Stomach (tissue), 9 donors: ENCODE results near the gene TNFRSF11A. TPM values are rescaled to one million over a fixed set of nuclear protein-coding genes. Genes with fewer than 3 reads are reported as not detected.

ENCODE experiments used
- DNase-seq, 2 donors: peaks; one replicate each; pipeline versions ENCODE4 v3.0.0 to v3.0.0-alpha.2; 2013 to 2019
- H3K27ac ChIP-seq, 5 donors: fragments of 200-600 bp in 4 of 5; sonication (generic) in 4 of 5; one replicate each; pipeline ENCODE4 v1.5.1; 2013 to 2019; ENCODE audit warnings: mild to moderate bottlenecking in 1 of 5, moderate library complexity in 1 of 5
- H3K27me3 ChIP-seq, 3 donors: fragments of 200-600 bp; sonication (generic); one replicate each; pipeline ENCODE4 v1.5.1; 2017 to 2019; ENCODE audit warnings: mixed run types in 1 of 3
- H3K36me3 ChIP-seq, 4 donors: fragments of 200-600 bp; sonication (generic); 1 replicate in 3 of 4; 2 replicates in 1 of 4; pipeline ENCODE4 v1.5.1; 2016 to 2019
- H3K4me1 ChIP-seq, 4 donors: fragments of 200-600 bp; sonication (generic); one replicate each; pipeline ENCODE4 v1.5.1; 2016 to 2019
- H3K4me3 ChIP-seq, 4 donors: fragments of 200-600 bp; sonication (generic) in 3 of 4; one replicate each; pipeline ENCODE4 v1.5.1; 2016 to 2019; ENCODE audit warnings: mild to moderate bottlenecking in 1 of 4
- H3K9me3 ChIP-seq, 4 donors: fragments of 200-600 bp; sonication (generic); one replicate each; pipeline ENCODE4 v1.5.1; 2016 to 2019
- CTCF ChIP-seq, 7 experiments: fragments of 450-650 bp in 4 of 7; fragments of 200-600 bp in 3 of 7; sonication (generic) in 3 of 7; IDR thresholded peaks; one replicate each; pipeline ENCODE4 v1.5.1; 2016 to 2019; ENCODE audit warnings: antibody characterized with exemption in 7 of 7, control low read depth in 2 of 7, mild to moderate bottlenecking in 1 of 7
- EP300 ChIP-seq: sonication (generic); formaldehyde crosslinking; IDR thresholded peaks from one replicate; pipeline ENCODE4 v1.6.1; 2017; ENCODE audit warnings: antibody characterized with exemption
- POLR2A ChIP-seq, 4 donors: fragments of 450-650 bp; IDR thresholded peaks; one replicate each; pipeline ENCODE4 v1.6.1; 2016; ENCODE audit warnings: antibody characterized with exemption in 4 of 4, control low read depth in 2 of 4, mild to moderate bottlenecking in 1 of 4, moderate library complexity in 1 of 4
- POLR2AphosphoS5 ChIP-seq, 3 donors: sonication (generic); formaldehyde crosslinking; IDR thresholded peaks; one replicate each; pipeline ENCODE4 v1.6.1; 2016; ENCODE audit warnings: antibody characterized with exemption in 3 of 3
- WGBS, 5 donors: extraction: QIAGEN DNeasy Blood & Tissue Kit in 3 of 5; methylation state at CpG; one replicate each; pipeline versions ENCODE4 v1.1.5 to v1.1.7; 2013 to 2018; 5-methylcytosine and 5-hydroxymethylcytosine counted together
- intact Hi-C: fragments of 100-400 bp; cut with DNase I; formaldehyde crosslinking; loops from one replicate; pipeline ENCODE4 v1.15.1; 2023; ENCODE audit warnings: low total_unique reads
- polyA plus RNA-seq, 3 donors: library from polyadenylated mRNA; stranded (reverse); fragments of 200-250 nt; gene quantifications; one replicate each; pipeline ENCODE4 v1.2.3, GENCODE V29; 2013
- total RNA-seq, 5 donors: library from RNA; depleted of rRNA; stranded (reverse); fragments of >200 nt; gene quantifications; one replicate each; pipeline versions ENCODE4 v1.1.0 to v1.2.3, GENCODE V29; 2014 to 2016
- donor health status: healthy with polysubstance abuse.
- donor health status: Bipolar disorder and iron deficiency.
- donor health status: healthy.

Gene TNFRSF11A
- total and polyA plus RNA-seq, 8 donors = 0.45 to 50.3 (median 4.7) TPM

- H3K4me3 ChIP-seq = no peak overlapping the region
- H3K36me3 ChIP-seq = no peaks in the 10 kb centered on the region
- no peaks in the 10 kb centered on the region for H3K9me3 ChIP-seq
- no peaks in the 10 kb centered on the region for H3K4me1 ChIP-seq
- WGBS, 5 donors = 83 to 92% (median 90%) methylated on average over 6 of the region's 6 CpGs
- no peak for TF ChIP-seq EP300
- no peak for TF ChIP-seq CTCF (IDR thresholded peaks at IDR 0.05)
- DNase-seq = no peak
- H3K27ac ChIP-seq = no peak overlapping the region
- intact Hi-C loops = loop anchor here (5.0 kb wide), 1 partner anchor 50 kb away; no protein-coding TSS in a partner anchor
- H3K27me3 ChIP-seq = no peaks in the 10 kb centered on the region
Measured at GRCh38 chr18:62402342-62402948, 77.3 kb downstream of the TNFRSF11A start.

DNA sequence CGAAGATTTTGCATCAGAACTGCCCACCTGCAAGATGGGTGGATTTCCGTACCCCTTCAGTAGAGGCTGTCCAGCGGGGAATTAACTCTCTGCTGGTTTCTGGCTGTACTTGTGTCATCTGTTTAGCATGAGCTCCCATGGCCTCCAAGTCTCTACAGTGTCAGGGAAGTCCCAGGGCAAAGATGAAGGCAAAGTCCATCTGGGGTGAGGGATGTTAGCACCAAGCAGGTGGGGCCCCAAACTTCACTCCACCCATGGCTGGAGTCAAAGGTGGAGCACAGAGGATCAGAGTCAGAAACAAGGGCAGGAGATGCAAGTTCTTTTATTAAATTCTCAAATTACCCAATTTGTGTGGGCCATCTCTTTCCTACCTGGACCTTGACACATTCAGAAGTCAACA lies 78.0 kb downstream of the TNFRSF11A start:
- no peak for DNase-seq
- intact Hi-C loops = loop anchor here (5.0 kb wide), 1 partner anchor 49 kb away; no protein-coding TSS in a partner anchor

GRCh38 chr18:62404881-62405280 lies 79.8 kb downstream of the TNFRSF11A start:
- Histone ChIP-seq H3K27me3 (no peaks in the 10 kb centered on the region), H3K9me3 (no peaks in the 10 kb centered on the region), H3K4me3 (no peak overlapping the region), H3K36me3 (no peaks in the 10 kb centered on the region), H3K4me1 (no peaks in the 10 kb centered on the region), H3K27ac (no peak overlapping the region)
- DNase-seq = no peak
- TF ChIP-seq CTCF (IDR thresholded peaks at IDR 0.05) = no peak
- 79 to 100% (median 87%) methylated on average over 3 of the region's 3 CpGs for WGBS, 5 donors
- intact Hi-C loops = loop anchor here (5.0 kb wide), 1 partner anchor 47 kb away; no protein-coding TSS in a partner anchor

More for the DNA sequence above, 78.0 kb downstream of the TNFRSF11A start:
- Histone ChIP-seq H3K4me3 (no peak overlapping the region), H3K9me3 (no peaks in the 10 kb centered on the region), H3K4me1 (no peaks in the 10 kb centered on the region), H3K27me3 (no peaks in the 10 kb centered on the region), H3K36me3 (no peaks in the 10 kb centered on the region), H3K27ac (no peak overlapping the region)
- WGBS, 5 donors = 84 to 100% (median 93%) methylated on average over 3 of the region's 3 CpGs
- TF ChIP-seq EP300 (no peak), POLR2AphosphoS5 (IDR thresholded peaks at IDR 0.05) (no peak)

DNA sequence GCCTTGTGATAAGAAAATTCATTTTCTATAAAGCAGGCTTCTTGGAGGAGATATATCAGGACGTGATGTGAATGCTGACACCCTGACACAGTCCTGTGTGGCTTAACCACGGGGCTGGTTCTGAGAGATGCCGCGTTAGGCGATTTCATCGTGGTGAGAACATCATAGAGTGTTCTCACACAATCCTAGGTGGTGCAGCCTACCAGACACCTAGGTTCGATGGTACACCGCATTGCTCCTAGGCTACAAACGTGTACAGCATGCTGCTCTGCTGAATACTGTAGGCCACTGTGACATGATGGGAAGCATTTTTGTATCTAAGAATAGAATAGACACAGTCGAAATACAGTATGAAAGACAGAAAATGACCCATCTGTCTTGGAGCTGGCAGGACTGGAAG lies 82.5 kb downstream of the TNFRSF11A start:
- no peak for DNase-seq
- no peak for TF ChIP-seq POLR2A (IDR thresholded peaks at IDR 0.05)
- no peak for TF ChIP-seq EP300
- TF ChIP-seq POLR2AphosphoS5 (IDR thresholded peaks at IDR 0.05) = no peak
- TF ChIP-seq CTCF (IDR thresholded peaks at IDR 0.05) = no peak
- Histone ChIP-seq H3K36me3 (no peaks in the 10 kb centered on the region), H3K4me1 (no peaks in the 10 kb centered on the region), H3K27me3 (peaks cover 0 to 4% (median 0%) of the 10 kb centered on the region in 3 donors), H3K27ac (no peak overlapping the region), H3K4me3 (no peak overlapping the region), H3K9me3 (peaks cover 0 to 7% (median 0%) of the 10 kb centered on the region in 4 donors)
- intact Hi-C loops = no loop called here
- WGBS, 5 donors = 79 to 88% (median 84%) methylated on average over 10 of the region's 10 CpGs

DNA sequence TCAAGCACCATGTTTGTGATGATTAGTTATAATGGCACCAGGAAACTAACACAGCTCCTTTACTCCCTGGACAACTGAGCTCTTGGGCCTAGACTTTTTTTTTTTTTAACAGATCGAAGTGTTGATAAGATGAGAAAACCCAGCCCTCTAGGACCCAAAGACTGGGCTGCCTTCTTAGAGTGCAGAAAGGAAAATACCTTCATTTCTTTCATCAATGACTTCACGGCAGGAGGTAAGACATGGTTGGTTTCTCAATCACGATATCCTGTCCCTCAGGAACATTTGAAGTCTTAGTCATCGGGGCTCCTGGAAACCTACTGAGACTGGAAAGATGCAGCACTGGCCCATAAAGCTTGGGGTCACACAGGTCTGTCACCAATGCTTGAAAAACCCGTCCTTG lies 84.7 kb downstream of the TNFRSF11A start:
- Histone ChIP-seq H3K27ac (no peak overlapping the region), H3K4me3 (no peak overlapping the region), H3K9me3 (peaks cover 0 to 7% (median 0%) of the 10 kb centered on the region in 4 donors), H3K36me3 (no peaks in the 10 kb centered on the region), H3K27me3 (peaks cover 0 to 4% (median 0%) of the 10 kb centered on the region in 3 donors), H3K4me1 (no peaks in the 10 kb centered on the region)
- TF ChIP-seq POLR2A (IDR thresholded peaks at IDR 0.05) (no peak), EP300 (no peak), CTCF (IDR thresholded peaks at IDR 0.05) (no peak)
- intact Hi-C loops = no loop called here
- WGBS, 5 donors = 78 to 90% (median 87%) methylated on average over 5 of the region's 5 CpGs
- no peak for DNase-seq
